Measurements from ENCODE around the gene OTULIN. TPM values are rescaled to one million over a fixed set of nuclear protein-coding genes. Genes with fewer than 3 reads are reported as not detected.

Gene OTULIN
- total RNA-seq, 2 donors from 2014 or later: 19.7 to 37.6 TPM

- no peaks in the 10 kb centered on the region for H3K4me1 ChIP-seq
- DNase-seq (no peak), ATAC-seq (no peak)
- no peak overlapping the region for H3K27ac ChIP-seq
- H3K9me3 ChIP-seq: no peaks in the 10 kb centered on the region
- 91 to 92% methylated on average over 14 of the region's 14 CpGs for WGBS, 2 donors
- H3K27me3 ChIP-seq: no peaks in the 10 kb centered on the region
- TF ChIP-seq POLR2A (IDR thresholded peaks at IDR 0.05): no peak
- TF ChIP-seq CTCF (IDR thresholded peaks at IDR 0.05): no peak
- intact Hi-C loops (cut with DNase I): no loop called here
- H3K36me3 ChIP-seq (replicated peaks in 1 of 2; ENCODE audit: insufficient read depth in 1 of 2, low read depth in 2 of 2): no peaks in the 10 kb centered on the region
- H3K4me3 ChIP-seq: no peak overlapping the region
Observed at GRCh38 chr5:14745753-14746152, 81.2 kb downstream of the OTULIN start.

GRCh38 chr5:14748180-14748900 is 83.8 kb downstream of the OTULIN start:
- no peak overlapping the region for H3K4me3 ChIP-seq
- no peaks in the 10 kb centered on the region for H3K4me1 ChIP-seq
- ATAC-seq (no peak), DNase-seq (no peak)
- no peak overlapping the region for H3K27ac ChIP-seq
- H3K9me3 ChIP-seq: no peaks in the 10 kb centered on the region
- no peaks in the 10 kb centered on the region for H3K36me3 ChIP-seq (replicated peaks in 1 of 2; ENCODE audit: insufficient read depth in 1 of 2, low read depth in 2 of 2)
- intact Hi-C loops (cut with DNase I): no loop called here
- H3K27me3 ChIP-seq: no peaks in the 10 kb centered on the region
- 87 to 93% methylated on average over 12 of the region's 12 CpGs for WGBS, 2 donors
- no peak for TF ChIP-seq POLR2A (IDR thresholded peaks at IDR 0.05)
- TF ChIP-seq CTCF (IDR thresholded peaks at IDR 0.05): no peak

Other genes with a start within 250 kb of the OTULIN start
- gene OTULINL, start 82.9 kb upstream of the OTULIN start, total RNA-seq: 10 to 100 TPM in 1 of 2 donors, 1 to 10 TPM in 1; 3.3 to 26.2 TPM
- gene ANKH, start 207.1 kb downstream of the OTULIN start, total RNA-seq: 10 to 100 TPM; 19.1 to 20.5 TPM